ENCODE measurements around the gene ZNF418. TPM values are rescaled to one million over a fixed set of nuclear protein-coding genes. Genes with fewer than 3 reads are reported as not detected.
A peak's percentile ranks its signal among the peaks of the same experiment; 100 is the strongest.
"Not testable (repeated sequence)": the region's sequence is repeated elsewhere in the genome, so short reads cannot be mapped to it uniquely, and the experiment has no call there.

Gene ZNF418
- total RNA-seq, 1 donor from 2014 or later = 21.2 TPM

DNA sequence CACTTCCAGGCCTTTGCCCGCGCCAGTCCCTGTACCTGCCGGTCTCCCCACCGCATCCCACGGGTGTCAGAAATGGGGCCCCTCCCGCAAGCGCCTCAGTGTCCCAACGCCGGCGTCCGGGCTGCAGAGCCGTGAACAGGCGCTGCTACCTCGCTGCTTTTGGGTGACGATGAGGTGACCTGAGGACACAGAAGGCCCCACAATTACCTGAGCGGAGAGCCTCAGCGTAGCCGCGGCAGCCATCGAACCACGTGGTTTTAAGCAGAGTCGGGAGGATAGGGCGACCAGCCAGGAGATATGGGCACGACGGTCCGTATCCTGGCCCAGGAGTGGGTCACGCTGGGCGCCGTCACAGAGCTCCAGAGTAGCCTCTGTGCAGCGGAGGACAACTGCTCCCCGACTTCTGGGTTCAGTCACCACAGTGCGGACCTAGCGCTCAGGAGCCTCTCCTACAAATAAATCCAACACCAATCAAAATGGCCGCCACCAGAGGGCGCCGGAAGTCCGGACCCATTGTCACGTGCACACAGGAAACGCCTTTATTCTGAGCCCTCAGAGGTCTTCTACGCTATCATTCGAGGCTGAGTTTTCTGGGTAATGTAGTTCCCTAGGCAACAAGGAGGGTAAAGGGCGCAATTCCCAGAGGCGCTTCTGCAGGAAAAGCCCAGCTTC, 46.5 kb downstream of the ZNF418 start, which contains the start of gene ZNF814:
TSS of gene ZNF814 (minus strand) at position 478 of the 672 bp plus-strand sequence. CDS start at position 243, 235 bp downstream.
- peak; percentile 88 for DNase-seq (ENCODE audit: low spot score)

GRCh38 chr19:57888107-57888559, 47.1 kb downstream of the ZNF418 start:
- DNase-seq (ENCODE audit: low spot score) = no peak

GRCh38 chr19:57887195-57887941, 47.8 kb downstream of the ZNF418 start:
- DNase-seq (ENCODE audit: low spot score) = peak; percentile 44

GRCh38 chr19:57886046-57886445, 49.2 kb downstream of the ZNF418 start:
- no peak for DNase-seq (ENCODE audit: low spot score)

GRCh38 chr19:57873883-57874799, 61.1 kb downstream of the ZNF418 start:
- not testable (repeated sequence) for DNase-seq (ENCODE audit: low spot score)

- no peak for DNase-seq (ENCODE audit: low spot score)
Measured at GRCh38 chr19:57872450-57872849, 62.8 kb downstream of the ZNF418 start.

Other genes starting within 250 kb of the ZNF418 start
- 8.2 TPM for gene ZNF154, start 226.2 kb downstream of the ZNF418 start, total RNA-seq (ENCODE audit: insufficient read depth, low replicate concordance)
- 10.4 TPM for gene ZNF671, start 207.8 kb downstream of the ZNF418 start, total RNA-seq (ENCODE audit: insufficient read depth, low replicate concordance)
- gene ZNF776, start 188.6 kb downstream of the ZNF418 start, total RNA-seq (ENCODE audit: insufficient read depth, low replicate concordance) = 25.8 TPM
- gene ZNF586, start 165.7 kb downstream of the ZNF418 start, total RNA-seq (ENCODE audit: insufficient read depth, low replicate concordance) = 19.3 TPM
- gene ZNF552, start 120.5 kb downstream of the ZNF418 start, total RNA-seq (ENCODE audit: insufficient read depth, low replicate concordance) = 3.1 TPM
- gene ZNF587B, start 105.1 kb downstream of the ZNF418 start, total RNA-seq (ENCODE audit: insufficient read depth, low replicate concordance) = 29.1 TPM
- 27.0 TPM for gene ZNF587, start 85.5 kb downstream of the ZNF418 start, total RNA-seq (ENCODE audit: insufficient read depth, low replicate concordance)
- 20.0 TPM for gene ZNF814, start 46.4 kb downstream of the ZNF418 start, total RNA-seq (ENCODE audit: insufficient read depth, low replicate concordance)
- gene ZNF417, start 18.8 kb downstream of the ZNF418 start, total RNA-seq (ENCODE audit: insufficient read depth, low replicate concordance) = 29.1 TPM
- 14.0 TPM for gene ZNF256, start 12.3 kb upstream of the ZNF418 start, total RNA-seq (ENCODE audit: insufficient read depth, low replicate concordance)
- gene C19orf18, start 39.1 kb upstream of the ZNF418 start, total RNA-seq (ENCODE audit: insufficient read depth, low replicate concordance) = not detected
- 64.8 TPM for gene ZNF606, start 67.4 kb upstream of the ZNF418 start, total RNA-seq (ENCODE audit: insufficient read depth, low replicate concordance)
- 0.24 TPM for gene ZSCAN1, start 98.6 kb upstream of the ZNF418 start, total RNA-seq (ENCODE audit: insufficient read depth, low replicate concordance)
- 8.9 TPM for gene ZNF135, start 123.9 kb upstream of the ZNF418 start, total RNA-seq (ENCODE audit: insufficient read depth, low replicate concordance)
- gene ZSCAN18, start 162.8 kb upstream of the ZNF418 start, total RNA-seq (ENCODE audit: insufficient read depth, low replicate concordance) = 46.2 TPM
- 11.8 TPM for gene ZNF329, start 215.4 kb upstream of the ZNF418 start, total RNA-seq (ENCODE audit: insufficient read depth, low replicate concordance)
- gene ZNF274, start 247.7 kb upstream of the ZNF418 start, total RNA-seq (ENCODE audit: insufficient read depth, low replicate concordance) = 14.7 TPM

Measured in umbilical cord (tissue), 2 donors.